HEK293 (cell line): ENCODE data around the gene RNF149.

ENCODE experiments used
- BCL6B ChIP-seq: fragments of 450-650 bp; formaldehyde crosslinking; IDR thresholded peaks from 2 replicates; pipeline ENCODE4 v1.5.1; 2017; ENCODE audit warnings: missing biosample characterization, missing genetic modification characterization
- REST ChIP-seq: fragments of 450-650 bp; formaldehyde crosslinking; IDR thresholded peaks from 2 replicates; pipeline ENCODE4 v1.5.1; 2016; ENCODE audit warnings: missing biosample characterization, missing genetic modification characterization
- YY1 ChIP-seq: fragments of 450-650 bp; formaldehyde crosslinking; IDR thresholded peaks from 2 replicates; pipeline ENCODE4 v1.5.1; 2018; ENCODE audit warnings: missing biosample characterization, missing genetic modification characterization
- ZBTB7A ChIP-seq: fragments of 450-650 bp; formaldehyde crosslinking; IDR thresholded peaks from 2 replicates; pipeline ENCODE4 v1.5.1; 2016; ENCODE audit warnings: low read depth, missing biosample characterization, missing genetic modification characterization
- ZFP3 ChIP-seq: fragments of 450-650 bp; formaldehyde crosslinking; IDR thresholded peaks from 2 replicates; pipeline ENCODE4 v1.5.1; 2016; ENCODE audit warnings: low read depth, missing biosample characterization, missing genetic modification characterization
- ZFP41 ChIP-seq: fragments of 450-650 bp; formaldehyde crosslinking; IDR thresholded peaks from 2 replicates; pipeline ENCODE4 v1.5.1; 2016; ENCODE audit warnings: missing biosample characterization, missing genetic modification characterization, borderline replicate concordance
- ZNF221 ChIP-seq: fragments of 450-650 bp; formaldehyde crosslinking; IDR thresholded peaks from 2 replicates; pipeline ENCODE4 v1.5.1; 2017; ENCODE audit warnings: missing biosample characterization, missing genetic modification characterization, borderline replicate concordance
- ZNF24 ChIP-seq: fragments of 450-650 bp; formaldehyde crosslinking; IDR thresholded peaks from 2 replicates; pipeline ENCODE4 v1.5.1; 2016; ENCODE audit warnings: missing biosample characterization, missing genetic modification characterization
- ZNF274 ChIP-seq, 2 experiments: fragments of 200-500 bp in 1 of 2; fragments of 450-650 bp in 1 of 2; sonication (Bioruptor generic) in 1 of 2; formaldehyde crosslinking in 1 of 2; IDR thresholded peaks; 2 replicates each; pipeline versions ENCODE4 v1.5.1 to v1.6.1; 2014 to 2016; ENCODE audit warnings: borderline replicate concordance in 1 of 2, inconsistent platforms in 1 of 2, low read length in 1 of 2, missing biosample characterization in 1 of 2, missing genetic modification characterization in 1 of 2
- ZNF510 ChIP-seq: fragments of 450-650 bp; formaldehyde crosslinking; IDR thresholded peaks from 2 replicates; pipeline ENCODE4 v1.5.1; 2018; ENCODE audit warnings: mild to moderate bottlenecking, missing genetic modification characterization, missing biosample characterization; ENCODE audit not compliant: insufficient replicate concordance
- TF ChIP-seq, protein P1 (sequence below): fragments of 450-650 bp; formaldehyde crosslinking; IDR thresholded peaks from 2 replicates; pipeline ENCODE4 v1.5.1; 2016; ENCODE audit warnings: missing biosample characterization, missing genetic modification characterization

DNA sequence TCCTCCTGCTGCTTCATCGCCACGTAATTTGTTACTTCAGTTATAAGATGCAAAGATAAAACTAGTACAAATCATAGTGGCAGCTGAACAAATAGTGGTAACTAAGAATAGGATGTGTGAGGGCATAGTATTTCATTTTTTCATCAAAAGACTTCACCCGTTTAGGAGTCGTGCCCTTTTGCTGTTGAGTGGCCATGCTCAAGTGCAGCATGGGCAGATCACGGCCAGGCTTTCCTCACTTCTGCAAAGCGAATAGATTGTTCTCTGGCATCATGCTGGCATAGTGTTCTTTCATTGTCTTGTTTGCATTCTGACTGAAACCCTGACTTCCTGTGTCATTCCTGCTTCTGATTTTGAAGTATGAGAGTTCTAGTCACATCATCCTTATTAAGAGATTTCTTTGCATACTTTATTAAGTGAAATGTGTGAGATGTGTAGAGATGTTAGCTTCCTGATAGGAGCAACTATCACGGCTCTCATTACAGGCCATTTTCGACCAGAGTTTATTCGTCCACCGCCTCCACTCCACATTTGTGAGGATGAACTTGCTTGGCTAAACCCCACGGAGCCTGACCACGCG is 44.1 kb downstream of the RNF149 start:
- TF ChIP-seq YY1 (no peak), ZNF274 (IDR thresholded peaks at IDR 0.05; ENCODE audit: low read length) (no peak), ZNF274 (tag by site-specific recombination; IDR thresholded peaks at IDR 0.05; ENCODE audit: borderline replicate concordance) (no peak), ZNF24 (tag by site-specific recombination) (no peak), ZBTB7A (tag by site-specific recombination) (no peak), ZFP3 (tag by site-specific recombination) (no peak), ZFP41 (tag by site-specific recombination) (no peak), REST (no peak), ZNF221 (tag by site-specific recombination) (no peak), ZNF510 (tag by site-specific recombination) (no peak), BCL6B (tag by site-specific recombination) (no peak)
- TF ChIP-seq, protein P1, sequence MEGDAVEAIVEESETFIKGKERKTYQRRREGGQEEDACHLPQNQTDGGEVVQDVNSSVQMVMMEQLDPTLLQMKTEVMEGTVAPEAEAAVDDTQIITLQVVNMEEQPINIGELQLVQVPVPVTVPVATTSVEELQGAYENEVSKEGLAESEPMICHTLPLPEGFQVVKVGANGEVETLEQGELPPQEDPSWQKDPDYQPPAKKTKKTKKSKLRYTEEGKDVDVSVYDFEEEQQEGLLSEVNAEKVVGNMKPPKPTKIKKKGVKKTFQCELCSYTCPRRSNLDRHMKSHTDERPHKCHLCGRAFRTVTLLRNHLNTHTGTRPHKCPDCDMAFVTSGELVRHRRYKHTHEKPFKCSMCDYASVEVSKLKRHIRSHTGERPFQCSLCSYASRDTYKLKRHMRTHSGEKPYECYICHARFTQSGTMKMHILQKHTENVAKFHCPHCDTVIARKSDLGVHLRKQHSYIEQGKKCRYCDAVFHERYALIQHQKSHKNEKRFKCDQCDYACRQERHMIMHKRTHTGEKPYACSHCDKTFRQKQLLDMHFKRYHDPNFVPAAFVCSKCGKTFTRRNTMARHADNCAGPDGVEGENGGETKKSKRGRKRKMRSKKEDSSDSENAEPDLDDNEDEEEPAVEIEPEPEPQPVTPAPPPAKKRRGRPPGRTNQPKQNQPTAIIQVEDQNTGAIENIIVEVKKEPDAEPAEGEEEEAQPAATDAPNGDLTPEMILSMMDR (tag by site-specific recombination): no peak
